Measurements from ENCODE around the gene PSD.

Gene PSD

DNA sequence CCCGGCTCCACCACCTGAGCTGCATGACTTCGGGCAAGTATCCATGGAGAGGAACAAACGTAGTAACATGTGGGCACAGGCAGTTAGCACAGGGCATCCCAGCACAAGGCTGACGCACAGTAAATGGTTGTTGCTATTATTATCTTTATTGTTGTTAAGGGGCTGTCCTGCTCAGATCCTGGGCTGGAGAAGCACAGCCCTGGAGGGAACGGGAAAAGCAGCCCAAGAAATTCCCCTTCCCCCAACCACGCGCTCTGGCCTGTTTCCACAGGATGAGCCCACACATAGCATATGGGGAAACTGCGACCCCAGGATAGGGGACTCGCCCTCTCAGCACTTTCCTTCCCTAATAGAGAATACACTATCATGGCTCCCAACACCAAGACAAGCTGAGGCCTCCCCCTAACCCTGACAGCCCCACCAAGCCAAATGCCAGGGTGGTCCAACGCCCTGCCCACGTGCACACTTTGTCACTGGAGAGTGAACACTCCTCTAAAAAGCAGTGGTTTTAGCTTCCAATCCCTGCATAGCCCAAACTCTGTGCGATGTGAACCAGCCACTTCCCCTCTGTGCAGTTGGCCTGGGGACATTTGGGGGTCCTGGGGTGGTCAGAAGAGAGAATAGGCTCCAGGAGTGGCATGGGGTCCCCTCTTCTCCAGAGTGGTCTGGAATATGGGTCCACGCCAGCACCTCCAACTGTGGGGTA lies 11.0 kb downstream of the PSD start:
- in situ Hi-C loops (cut with HindIII; ENCODE audit: low sequenced_read_pairs): no loop called here

DNA sequence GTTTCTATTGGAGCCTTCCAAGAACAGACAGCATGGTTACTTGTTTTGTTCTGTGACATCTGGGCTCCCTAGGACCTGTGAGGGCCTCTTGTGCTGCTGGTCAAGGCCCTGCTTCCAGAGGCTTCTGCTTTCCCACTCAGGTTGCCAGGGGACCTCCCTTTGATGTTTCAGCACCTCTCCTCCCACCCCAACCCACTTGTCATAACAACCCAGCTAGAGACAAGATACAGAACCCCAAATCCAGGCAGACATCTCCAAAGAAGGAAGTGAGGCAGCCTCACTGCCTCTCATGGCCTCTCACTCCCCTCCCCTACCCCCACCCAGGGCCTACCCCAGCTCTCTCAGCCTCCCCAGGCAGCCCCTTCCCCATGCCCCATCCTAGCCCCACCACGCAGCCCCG lies 11.8 kb downstream of the PSD start:
- in situ Hi-C loops (cut with HindIII; ENCODE audit: low sequenced_read_pairs): no loop called here

DNA sequence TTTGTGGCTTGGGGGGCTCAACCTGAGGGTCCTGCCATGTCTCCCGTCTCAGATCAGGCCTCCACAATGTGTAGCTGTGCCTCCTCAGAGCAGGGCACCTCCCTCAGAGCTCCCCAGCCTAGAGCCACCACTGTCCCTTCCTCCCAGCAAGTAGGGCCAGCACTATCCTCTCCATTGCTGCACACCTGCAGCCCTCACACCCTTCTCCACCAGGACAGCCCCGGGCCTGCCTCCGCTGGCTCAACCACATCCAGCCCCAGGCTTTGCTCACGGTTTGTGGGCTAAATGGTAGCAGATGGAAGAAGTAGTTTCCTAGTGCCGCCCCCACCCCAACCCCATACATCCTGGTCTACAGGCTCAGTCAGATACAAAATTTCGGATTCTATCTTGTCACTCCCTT lies 13.0 kb downstream of the PSD start:
- in situ Hi-C loops (cut with HindIII; ENCODE audit: low sequenced_read_pairs): no loop called here

DNA sequence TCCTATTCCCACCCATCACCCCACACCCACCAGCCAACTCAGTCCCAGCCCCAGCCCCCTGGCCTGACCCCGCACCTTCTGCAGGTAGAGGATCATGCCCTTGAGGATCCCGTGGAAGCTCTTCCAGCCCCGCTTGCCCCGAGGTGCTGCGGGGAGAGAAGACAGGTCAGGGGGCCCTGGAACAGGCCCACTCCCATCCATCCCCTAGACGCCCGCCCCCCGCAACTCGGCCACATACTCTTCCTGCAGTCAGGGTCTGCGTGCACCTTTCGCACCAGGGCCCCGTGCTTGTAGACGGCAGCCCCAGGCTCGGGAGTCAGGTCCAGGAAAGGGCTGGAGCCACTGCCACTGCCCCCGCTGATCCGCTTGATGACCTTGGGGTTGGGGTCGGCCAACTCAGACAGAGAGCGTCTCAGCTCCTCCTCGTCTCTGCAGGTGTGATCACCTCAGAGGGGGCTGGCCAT lies 13.4 kb downstream of the PSD start:
- in situ Hi-C loops (cut with HindIII; ENCODE audit: low sequenced_read_pairs): no loop called here

DNA sequence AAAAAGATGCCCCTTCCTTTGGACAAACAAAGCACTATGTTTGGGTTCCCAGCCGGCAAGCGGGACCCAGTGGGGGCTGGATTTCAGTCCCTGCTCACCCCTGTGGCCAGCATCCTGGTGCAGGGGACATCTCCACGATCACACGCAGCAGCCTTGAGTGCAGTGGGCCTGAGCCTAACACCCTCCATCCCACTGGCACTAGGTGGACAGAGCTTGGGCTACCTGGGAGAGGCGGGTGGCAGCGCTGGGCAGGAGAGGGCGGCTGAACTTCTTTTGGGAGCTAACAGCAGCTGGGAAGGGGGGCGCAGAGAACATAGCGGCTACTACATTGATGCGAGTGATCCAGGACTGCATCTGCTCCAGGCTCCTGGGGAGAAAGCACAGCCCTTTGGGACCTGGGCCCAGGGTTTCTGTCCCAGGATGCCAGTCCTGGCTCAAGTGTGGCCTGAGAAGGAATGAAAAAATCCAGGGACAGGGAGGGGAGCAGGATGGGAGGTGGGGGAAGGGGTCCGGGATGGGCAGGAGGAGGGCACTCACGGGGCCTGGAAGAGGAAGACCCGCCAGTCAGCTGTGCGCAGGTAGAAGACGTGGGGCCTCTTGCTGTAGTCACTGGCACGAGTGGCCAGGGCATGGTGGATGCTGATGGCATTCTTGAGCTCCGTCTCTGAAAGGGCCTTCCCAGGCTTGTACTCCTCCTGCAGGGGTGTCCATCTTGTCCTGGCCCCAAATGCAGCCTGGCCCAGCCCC lies 14.1 kb downstream of the PSD start:
- in situ Hi-C loops (cut with HindIII; ENCODE audit: low sequenced_read_pairs): no loop called here

DNA sequence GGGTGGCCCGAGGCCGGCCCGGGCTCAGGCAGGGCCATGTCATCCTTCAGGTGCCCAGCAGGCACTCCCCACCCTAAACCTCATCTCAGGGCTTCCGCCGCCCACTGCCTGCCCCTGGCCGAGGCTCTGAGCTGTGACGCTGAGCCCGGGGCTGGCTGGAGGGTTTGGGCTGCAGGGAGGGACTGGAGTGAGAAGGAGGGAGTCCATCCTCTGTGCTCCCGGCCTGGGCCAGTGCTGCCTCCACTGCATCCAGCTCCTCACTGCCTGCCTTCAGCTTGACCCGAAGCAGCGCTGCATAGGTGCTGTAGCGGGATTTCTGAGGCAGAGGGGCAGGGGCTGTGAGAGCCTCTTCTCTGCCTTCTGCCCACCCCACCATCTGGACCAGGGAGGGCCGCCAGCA lies 15.5 kb downstream of the PSD start:
- in situ Hi-C loops (cut with HindIII; ENCODE audit: low sequenced_read_pairs): no loop called here

DNA sequence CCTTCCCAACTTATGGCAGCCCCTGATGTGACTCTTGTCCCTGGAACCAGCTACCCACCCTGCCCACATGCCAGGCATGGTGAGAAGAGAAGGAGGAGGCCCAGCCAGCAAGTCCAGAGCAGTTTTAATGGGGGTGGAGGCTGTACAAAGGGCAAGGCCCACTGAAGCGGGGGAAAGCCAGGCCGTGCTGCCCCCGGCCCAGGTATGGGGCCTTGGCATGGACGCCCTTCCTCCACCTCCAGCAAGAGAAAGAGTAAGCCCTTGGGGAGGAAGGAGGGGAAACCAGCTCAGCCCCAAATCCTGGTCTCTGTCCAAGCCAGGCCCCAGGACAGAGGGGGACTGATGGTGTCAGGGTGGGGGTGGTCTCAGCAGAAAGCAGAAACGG lies 16.1 kb downstream of the PSD start:
- in situ Hi-C loops (cut with HindIII; ENCODE audit: low sequenced_read_pairs): no loop called here

DNA sequence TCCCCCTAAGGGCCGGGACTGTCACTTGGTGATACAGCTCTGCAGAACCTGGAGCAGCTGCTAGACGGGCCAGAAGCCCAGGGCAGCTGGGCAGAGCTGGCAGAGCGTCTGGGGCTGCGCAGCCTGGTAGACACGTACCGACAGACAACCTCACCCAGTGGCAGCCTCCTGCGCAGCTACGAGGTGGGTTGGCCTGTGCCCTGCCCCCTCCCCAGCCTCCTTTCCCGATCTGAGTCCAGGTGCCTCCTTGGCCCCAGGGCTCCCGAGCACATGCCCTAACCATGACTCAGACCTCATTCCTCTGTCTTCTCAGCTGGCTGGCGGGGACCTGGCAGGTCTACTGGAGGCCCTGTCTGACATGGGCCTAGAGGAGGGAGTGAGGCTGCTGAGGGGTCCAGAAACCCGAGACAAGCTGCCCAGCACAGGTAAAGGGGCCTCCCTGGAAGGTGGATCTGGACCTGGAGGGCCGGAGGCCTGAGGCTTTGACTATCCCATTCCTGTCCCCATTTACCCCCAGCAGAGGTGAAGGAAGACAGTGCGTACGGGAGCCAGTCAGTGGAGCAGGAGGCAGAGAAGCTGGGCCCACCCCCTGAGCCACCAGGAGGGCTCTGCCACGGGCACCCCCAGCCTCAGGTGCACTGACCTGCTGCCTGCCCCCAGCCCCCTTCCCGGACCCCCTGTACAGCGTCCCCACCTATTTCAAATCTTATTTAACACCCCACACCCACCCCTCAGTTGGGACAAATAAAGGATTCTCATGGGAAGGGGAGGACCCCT lies 16.7 kb downstream of the PSD start:
- in situ Hi-C loops (cut with HindIII; ENCODE audit: low sequenced_read_pairs): no loop called here

DNA sequence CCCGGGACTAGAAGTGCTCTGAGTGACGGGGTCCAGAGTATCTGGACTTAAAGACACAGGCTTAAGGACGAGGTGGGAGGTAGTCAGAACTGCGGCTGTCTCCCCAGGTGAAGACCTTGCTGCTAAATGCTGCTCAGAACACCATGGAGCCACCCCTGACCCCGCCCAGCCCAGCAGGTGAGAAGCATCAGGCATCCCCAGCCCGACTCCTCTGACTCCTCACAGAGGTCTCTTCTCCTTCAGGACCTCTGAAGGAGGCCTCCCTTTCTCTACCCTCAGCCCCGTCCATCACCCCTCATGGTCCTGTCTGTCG lies 17.3 kb downstream of the PSD start:
- in situ Hi-C loops (cut with HindIII; ENCODE audit: low sequenced_read_pairs): no loop called here

DNA sequence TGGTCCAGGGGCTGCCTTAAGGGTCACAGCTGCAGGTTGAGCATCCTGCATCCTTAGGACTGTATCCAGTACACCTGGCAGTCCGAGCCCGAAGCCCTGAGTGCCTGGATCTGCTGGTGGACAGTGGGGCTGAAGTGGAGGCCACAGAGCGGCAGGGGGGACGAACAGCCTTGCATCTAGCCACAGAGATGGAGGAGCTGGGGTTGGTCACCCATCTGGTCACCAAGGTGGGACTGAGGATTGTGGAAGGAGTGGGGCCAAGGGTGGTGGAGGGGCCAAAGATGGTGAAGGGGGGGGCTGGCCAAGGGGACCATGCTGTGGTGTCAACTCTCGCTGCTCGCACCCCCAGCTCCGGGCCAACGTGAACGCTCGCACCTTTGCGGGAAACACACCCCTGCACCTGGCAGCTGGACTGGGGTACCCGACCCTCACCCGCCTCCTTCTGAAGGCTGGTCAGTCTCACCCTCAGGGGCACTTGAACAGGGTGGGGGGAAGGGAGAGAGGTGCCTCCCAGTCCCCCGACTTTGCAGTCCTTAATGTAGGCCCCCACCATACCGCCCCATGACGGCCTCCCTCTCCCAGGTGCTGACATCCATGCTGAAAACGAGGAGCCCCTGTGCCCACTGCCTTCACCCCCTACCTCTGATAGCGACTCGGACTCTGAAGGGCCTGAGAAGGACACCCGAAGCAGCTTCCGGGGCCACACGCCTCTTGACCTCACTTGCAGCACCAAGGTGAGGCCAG lies 17.8 kb downstream of the PSD start:
- in situ Hi-C loops (cut with HindIII; ENCODE audit: low sequenced_read_pairs): no loop called here

DNA sequence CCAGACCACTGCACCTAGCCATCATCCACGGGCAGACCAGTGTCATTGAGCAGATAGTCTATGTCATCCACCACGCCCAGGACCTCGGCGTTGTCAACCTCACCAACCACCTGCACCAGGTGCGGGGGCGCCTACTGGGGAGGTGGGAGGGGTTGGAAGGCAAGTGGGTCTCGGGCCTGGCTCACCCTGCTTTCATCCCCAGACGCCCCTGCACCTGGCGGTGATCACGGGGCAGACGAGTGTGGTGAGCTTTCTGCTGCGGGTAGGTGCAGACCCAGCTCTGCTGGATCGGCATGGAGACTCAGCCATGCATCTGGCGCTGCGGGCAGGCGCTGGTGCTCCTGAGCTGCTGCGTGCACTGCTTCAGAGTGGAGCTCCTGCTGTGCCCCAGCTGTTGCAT lies 18.5 kb downstream of the PSD start:
- in situ Hi-C loops (cut with HindIII; ENCODE audit: low sequenced_read_pairs): no loop called here

DNA sequence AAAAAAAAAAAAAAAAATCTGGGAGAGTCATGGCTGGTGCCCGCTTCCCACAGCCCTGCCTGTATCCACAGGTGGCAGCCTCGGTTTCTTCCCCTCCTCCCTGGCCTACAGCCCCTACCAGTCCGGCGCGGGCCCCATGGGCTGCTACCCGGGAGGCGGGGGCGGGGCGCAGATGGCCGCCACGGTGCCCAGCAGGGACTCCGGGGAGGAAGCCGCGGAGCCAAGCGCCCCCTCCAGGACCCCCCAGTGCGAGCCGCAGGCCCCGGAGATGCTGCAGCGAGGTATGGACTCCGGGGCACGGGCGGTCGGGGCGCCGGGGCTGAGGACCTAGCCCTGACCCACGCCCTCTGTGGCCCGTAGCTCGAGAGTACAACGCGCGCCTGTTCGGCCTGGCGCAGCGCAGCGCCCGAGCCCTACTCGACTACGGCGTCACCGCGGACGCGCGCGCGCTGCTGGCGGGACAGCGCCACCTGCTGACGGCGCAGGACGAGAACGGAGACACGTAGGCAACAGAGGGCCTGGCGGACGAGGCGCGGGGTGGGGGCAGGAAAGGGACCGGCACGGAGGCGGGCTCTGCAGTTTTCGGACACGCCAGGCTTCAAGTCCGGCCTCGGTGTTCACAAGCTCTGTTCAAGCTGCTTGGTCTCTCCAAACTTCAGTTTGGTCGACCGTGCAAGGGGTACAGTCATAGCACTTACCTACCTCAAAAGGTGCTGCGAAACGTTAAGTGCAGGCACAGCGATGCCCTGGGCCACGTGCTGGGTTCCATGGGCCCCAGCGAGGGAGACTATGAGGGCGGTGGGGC lies 19.2 kb downstream of the PSD start:
- in situ Hi-C loops (cut with HindIII; ENCODE audit: low sequenced_read_pairs): no loop called here

DNA sequence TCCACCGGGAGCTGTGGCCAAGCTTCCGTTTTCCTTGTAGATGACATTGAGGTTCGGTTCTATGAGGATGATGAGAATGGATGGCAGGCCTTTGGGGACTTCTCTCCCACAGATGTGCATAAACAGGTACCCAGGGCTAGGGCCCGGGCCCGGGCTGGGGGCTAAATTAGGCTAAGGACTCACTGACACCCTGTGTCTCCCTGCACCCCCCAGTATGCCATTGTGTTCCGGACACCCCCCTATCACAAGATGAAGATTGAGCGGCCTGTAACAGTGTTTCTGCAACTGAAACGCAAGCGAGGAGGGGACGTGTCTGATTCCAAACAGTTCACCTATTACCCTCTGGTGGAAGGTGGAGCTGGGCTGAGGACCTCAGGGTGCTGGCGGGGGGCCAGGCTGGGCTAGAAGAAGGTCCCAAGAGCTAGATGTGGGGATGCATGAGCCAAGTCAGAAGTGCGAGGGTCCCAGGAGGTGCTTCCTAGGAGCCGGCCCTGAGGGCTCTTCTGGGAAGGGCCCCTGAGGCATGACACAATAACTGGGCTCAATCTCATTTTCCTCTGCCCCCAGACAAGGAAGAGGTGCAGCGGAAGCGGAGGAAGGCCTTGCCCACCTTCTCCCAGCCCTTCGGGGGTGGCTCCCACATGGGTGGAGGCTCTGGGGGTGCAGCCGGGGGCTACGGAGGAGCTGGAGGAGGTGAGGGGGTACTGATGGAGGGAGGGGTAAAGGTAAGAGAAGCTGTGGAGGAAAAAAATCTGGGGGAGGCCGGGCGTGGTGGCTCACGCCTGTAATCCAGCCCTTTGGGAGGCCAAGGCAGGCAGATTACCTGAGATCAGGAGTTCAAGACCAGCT lies 20.2 kb downstream of the PSD start:
- in situ Hi-C loops (cut with HindIII; ENCODE audit: low sequenced_read_pairs): no loop called here

DNA sequence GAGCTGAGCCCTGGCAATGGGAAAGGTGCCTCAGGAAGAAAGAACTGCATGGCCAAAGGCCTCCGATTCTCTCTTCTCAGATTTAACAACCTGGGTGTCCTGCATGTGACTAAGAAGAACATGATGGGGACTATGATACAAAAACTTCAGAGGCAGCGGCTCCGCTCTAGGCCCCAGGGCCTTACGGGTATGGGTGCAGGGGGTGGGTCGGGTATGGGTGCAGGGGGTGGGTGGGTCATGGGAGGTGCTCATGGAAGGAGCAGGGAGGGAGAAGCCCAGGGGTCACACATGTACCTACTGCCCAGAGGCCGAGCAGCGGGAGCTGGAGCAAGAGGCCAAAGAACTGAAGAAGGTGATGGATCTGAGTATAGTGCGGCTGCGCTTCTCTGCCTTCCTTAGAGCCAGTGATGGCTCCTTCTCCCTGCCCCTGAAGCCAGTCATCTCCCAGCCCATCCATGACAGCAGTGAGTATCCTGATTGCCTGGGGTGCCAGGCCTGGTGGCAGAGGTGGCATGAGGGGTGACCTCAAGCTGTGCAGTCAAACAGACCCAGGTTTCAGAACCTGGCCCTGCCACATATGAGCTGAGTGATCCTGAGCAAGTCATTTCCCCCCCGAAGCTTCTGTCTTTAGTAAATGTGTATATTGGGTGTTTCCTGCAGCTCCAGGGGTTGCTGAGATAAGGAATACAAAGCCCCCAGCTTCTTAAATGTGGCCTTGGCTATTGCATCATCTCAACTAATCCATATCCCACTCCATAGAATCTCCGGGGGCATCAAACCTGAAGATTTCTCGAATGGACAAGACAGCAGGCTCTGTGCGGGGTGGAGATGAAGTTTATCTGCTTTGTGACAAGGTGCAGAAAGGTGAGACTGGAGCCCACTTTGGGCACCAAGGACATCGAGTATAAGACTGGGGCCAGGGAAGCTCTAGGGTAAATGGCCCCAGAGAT lies 21.1 kb downstream of the PSD start:
- in situ Hi-C loops (cut with HindIII; ENCODE audit: low sequenced_read_pairs): no loop called here

DNA sequence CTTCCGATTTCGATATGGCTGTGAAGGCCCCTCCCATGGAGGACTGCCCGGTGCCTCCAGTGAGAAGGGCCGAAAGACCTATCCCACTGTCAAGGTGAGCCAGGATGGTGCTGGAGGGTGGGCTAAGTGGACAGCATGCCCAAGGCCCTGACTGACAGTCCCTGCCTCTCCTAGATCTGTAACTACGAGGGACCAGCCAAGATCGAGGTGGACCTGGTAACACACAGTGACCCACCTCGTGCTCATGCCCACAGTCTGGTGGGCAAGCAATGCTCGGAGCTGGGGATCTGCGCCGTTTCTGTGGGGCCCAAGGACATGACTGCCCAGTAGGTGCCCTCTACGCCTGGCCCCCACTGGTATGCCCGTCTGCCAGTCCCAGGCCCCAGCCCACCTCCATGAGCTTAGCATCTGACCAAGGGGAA lies 21.8 kb downstream of the PSD start:
- in situ Hi-C loops (cut with HindIII; ENCODE audit: low sequenced_read_pairs): no loop called here

DNA sequence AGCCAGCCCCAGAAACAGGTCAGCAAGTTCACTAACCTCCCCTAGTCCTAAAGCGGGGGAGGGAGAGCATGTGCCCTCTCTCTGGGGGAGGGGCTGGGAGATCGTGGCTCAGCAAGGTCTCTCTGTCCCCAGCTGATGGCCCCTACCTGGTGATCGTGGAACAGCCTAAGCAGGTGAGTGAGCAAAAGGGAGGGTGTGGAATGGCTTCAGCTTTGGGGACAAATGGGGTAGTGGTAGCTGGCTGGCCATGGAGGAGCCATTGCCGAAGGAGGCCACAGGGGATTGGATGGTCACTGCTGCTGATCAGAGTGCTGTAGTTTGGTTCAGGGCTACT lies 22.3 kb downstream of the PSD start:
- in situ Hi-C loops (cut with HindIII; ENCODE audit: low sequenced_read_pairs): no loop called here

DNA sequence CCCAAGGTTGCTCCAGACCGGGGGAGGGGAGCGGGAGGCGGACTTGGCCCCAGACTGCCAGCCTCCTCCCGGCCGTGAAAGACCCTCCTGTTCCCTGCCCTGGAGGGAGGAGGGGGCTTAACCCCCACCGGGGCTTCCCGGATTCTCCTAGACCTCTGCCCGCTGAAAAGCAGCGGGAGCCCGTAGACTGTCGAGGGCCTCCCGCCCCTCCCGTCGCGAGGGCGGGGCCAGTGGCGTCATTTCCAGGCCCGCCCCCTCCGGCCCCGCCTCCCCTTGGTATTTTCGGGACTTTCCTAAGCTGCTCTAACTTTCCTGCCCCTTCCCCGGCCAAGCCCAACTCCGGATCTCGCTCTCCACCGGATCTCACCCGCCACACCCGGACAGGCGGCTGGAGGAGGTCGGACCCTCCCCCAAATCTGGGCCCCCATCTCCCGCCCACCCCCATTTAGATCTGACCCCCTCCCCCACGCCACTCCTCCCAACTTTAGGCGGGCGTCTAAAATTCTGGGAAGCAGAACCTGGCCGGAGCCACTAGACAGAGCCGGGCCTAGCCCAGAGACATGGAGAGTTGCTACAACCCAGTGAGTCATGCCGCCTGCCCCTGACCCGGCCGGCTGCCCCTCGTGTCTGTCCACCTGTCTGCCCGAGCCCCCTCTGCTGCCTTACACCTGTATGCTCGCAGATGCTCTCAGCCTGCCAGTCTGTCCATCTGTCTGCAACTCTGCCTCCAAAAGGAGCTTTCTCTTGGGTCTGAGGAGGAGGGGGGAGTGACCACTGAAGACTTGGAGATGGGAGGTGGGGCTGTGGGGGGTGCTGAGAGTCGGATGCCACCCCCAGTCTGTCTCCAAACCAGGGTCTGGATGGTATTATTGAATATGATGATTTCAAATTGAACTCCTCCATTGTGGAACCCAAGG lies 22.9 kb downstream of the PSD start, which contains the start of gene NFKB2:
Gene NFKB2 (plus strand): TSS at position 306 of the 917 bp plus-strand sequence. CDS start 255 bp downstream, at position 561.
- in situ Hi-C loops (cut with HindIII; ENCODE audit: low sequenced_read_pairs): no loop called here
